Loucy (cell line): Measurements from ENCODE around the gene KIF21A.

ENCODE experiments used
- EZH2phosphoT487 ChIP-seq: fragments of 200-600 bp; IDR thresholded peaks from 2 replicates; pipeline ENCODE4 v1.6.1; 2018; ENCODE audit warnings: antibody characterized with exemption, mild to moderate bottlenecking, moderate library complexity, borderline replicate concordance
- TF ChIP-seq, protein P1 (sequence below): fragments of 200-600 bp; sonication (generic); conservative IDR thresholded peaks from 2 replicates; pipeline ENCODE4 v1.5.1; 2014; ENCODE audit warnings: mild to moderate bottlenecking, antibody characterized with exemption, low read length

DNA sequence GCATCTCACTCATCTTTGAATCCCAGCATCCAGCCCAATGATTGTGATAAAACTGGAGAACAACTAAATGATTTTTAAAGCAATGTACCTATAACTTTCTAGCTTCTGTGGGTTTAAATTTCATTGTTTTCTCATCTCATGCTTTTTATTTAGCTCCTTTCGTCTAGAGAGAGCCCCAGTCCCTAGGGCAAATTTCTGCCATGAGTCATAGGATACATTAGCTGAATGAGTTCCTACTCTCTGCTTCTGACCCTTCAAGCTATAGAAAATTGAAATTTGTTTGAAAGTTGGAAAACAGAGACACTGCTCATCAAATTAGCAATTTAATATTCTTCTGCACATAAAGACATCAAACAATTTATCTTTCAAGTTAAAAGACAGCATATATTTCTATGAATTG lies 113.9 kb downstream of the KIF21A start:
- TF ChIP-seq, protein P1, sequence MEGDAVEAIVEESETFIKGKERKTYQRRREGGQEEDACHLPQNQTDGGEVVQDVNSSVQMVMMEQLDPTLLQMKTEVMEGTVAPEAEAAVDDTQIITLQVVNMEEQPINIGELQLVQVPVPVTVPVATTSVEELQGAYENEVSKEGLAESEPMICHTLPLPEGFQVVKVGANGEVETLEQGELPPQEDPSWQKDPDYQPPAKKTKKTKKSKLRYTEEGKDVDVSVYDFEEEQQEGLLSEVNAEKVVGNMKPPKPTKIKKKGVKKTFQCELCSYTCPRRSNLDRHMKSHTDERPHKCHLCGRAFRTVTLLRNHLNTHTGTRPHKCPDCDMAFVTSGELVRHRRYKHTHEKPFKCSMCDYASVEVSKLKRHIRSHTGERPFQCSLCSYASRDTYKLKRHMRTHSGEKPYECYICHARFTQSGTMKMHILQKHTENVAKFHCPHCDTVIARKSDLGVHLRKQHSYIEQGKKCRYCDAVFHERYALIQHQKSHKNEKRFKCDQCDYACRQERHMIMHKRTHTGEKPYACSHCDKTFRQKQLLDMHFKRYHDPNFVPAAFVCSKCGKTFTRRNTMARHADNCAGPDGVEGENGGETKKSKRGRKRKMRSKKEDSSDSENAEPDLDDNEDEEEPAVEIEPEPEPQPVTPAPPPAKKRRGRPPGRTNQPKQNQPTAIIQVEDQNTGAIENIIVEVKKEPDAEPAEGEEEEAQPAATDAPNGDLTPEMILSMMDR: no peak
- TF ChIP-seq EZH2phosphoT487: no peak
